Naive thymus-derived CD4-positive, alpha-beta T cell (primary cell): Measurements from ENCODE around the gene SLC31A1. TPM values are rescaled to one million over a fixed set of nuclear protein-coding genes. Genes with fewer than 3 reads are reported as not detected.

Experiments
- ATAC-seq: fragments of 150-1000 bp; cut with Tn5 transposase; 2 replicates; pipeline ENCODE4 v1.10.0; 2021; ENCODE audit warnings: mild to moderate bottlenecking, moderate library complexity
- CTCF ChIA-PET: fragments of 350-600 bp; sonication (Branson Sonifier 250); formaldehyde crosslinking; loops from one replicate; lab custom pipeline; 2021; ENCODE audit warnings: antibody characterized with exemption; lab: Charles Lee
- POLR2A ChIA-PET: fragments of 350-600 bp; sonication (Branson Sonifier 250); formaldehyde crosslinking; loops from one replicate; lab custom pipeline; 2021; ENCODE audit warnings: antibody characterized with exemption, inconsistent platforms; lab: Charles Lee
- DNase-seq, 9 donors: peaks; one replicate each; pipeline versions ENCODE4 v3.0.0 to v3.0.0-alpha.2; 2020 to 2022; ENCODE audit warnings: mixed read lengths in 1 of 9
- H3K27ac ChIP-seq: one replicate; pipeline ENCODE4 v1.7.0; 2013; ENCODE audit warnings: mild to moderate bottlenecking, low read depth, low read length, moderate library complexity
- H3K27me3 ChIP-seq, 2 donors: one replicate each; pipeline ENCODE4 v1.7.0; 2013; ENCODE audit warnings: low read length in 2 of 2, mild to moderate bottlenecking in 2 of 2, moderate library complexity in 2 of 2; ENCODE audit not compliant: control insufficient read depth in 2 of 2, insufficient read depth in 2 of 2
- H3K36me3 ChIP-seq, 3 experiments: 1 replicate in 2 of 3; 2 replicates in 1 of 3; pipeline ENCODE4 v1.7.0; 2013; ENCODE audit warnings: low read length in 3 of 3, mild to moderate bottlenecking in 3 of 3, moderate library complexity in 1 of 3; ENCODE audit not compliant: insufficient read depth in 3 of 3, control insufficient read depth in 2 of 3
- H3K4me1 ChIP-seq, 2 donors: one replicate each; pipeline ENCODE4 v1.7.0; 2013; ENCODE audit warnings: low read length in 2 of 2, mild to moderate bottlenecking in 2 of 2, moderate library complexity in 1 of 2; ENCODE audit not compliant: control insufficient read depth in 2 of 2, insufficient read depth in 2 of 2
- H3K4me3 ChIP-seq: 2 replicates; pipeline ENCODE4 v1.7.0; 2013; ENCODE audit warnings: mild to moderate bottlenecking, low read length
- H3K9me3 ChIP-seq, 3 experiments: 1 replicate in 2 of 3; 2 replicates in 1 of 3; pipeline ENCODE4 v1.7.0; 2013; ENCODE audit warnings: low read length in 3 of 3; ENCODE audit not compliant: control insufficient read depth in 2 of 3
- H3K27ac Mint-ChIP-seq, 9 donors: one replicate each; pipeline ENCODE4 v1.8.0; 2020 to 2022; ENCODE audit warnings: mixed read lengths in 9 of 9, mild to moderate bottlenecking in 8 of 9, moderate library complexity in 5 of 9, inconsistent platforms in 2 of 9
- H3K27me3 Mint-ChIP-seq, 5 donors: one replicate each; pipeline ENCODE4 v1.8.0; 2021 to 2022; ENCODE audit warnings: mixed read lengths in 5 of 5, mild to moderate bottlenecking in 1 of 5
- H3K36me3 Mint-ChIP-seq, 5 donors: one replicate each; pipeline ENCODE4 v1.8.0; 2020 to 2022; ENCODE audit warnings: mixed read lengths in 5 of 5, mild to moderate bottlenecking in 3 of 5, inconsistent platforms in 1 of 5
- H3K4me1 Mint-ChIP-seq, 7 donors: one replicate each; pipeline ENCODE4 v1.8.0; 2020 to 2022; ENCODE audit warnings: mixed read lengths in 7 of 7, mild to moderate bottlenecking in 3 of 7, inconsistent platforms in 1 of 7
- H3K4me3 Mint-ChIP-seq, 10 donors: one replicate each; pipeline ENCODE4 v1.8.0; 2020 to 2022; ENCODE audit warnings: mild to moderate bottlenecking in 10 of 10, mixed read lengths in 10 of 10, moderate library complexity in 6 of 10, inconsistent platforms in 2 of 10
- H3K9me3 Mint-ChIP-seq, 11 donors: one replicate each; pipeline ENCODE4 v1.8.0; 2020 to 2022; ENCODE audit warnings: mixed read lengths in 11 of 11, mild to moderate bottlenecking in 4 of 11, inconsistent platforms in 1 of 11, moderate library complexity in 1 of 11
- intact Hi-C, 2 donors: fragments of 100-400 bp; cut with micrococcal nuclease; formaldehyde crosslinking; loops; one replicate each; pipeline ENCODE4 v1.15.1; 2023
- polyA plus RNA-seq, 2 donors: library from polyadenylated mRNA; unstranded; fragments of 300-500 nt; fragmentation: Illumina TruSeq; gene quantifications; one replicate each; pipeline ENCODE4 v1.2.3, GENCODE V29; 2021
- total RNA-seq, 6 experiments: library from RNA in 5 of 6; stranded (reverse) in 5 of 6; gene quantifications; 1 replicate in 5 of 6; 2 replicates in 1 of 6; pipeline ENCODE4 v1.2.3 and lab custom pipeline; 2021 to 2026

SLC31A1 gene
- total and polyA plus RNA-seq, 7 experiments from 2014 or later: 3.0 to 10.4 (median 4.6) TPM

DNA sequence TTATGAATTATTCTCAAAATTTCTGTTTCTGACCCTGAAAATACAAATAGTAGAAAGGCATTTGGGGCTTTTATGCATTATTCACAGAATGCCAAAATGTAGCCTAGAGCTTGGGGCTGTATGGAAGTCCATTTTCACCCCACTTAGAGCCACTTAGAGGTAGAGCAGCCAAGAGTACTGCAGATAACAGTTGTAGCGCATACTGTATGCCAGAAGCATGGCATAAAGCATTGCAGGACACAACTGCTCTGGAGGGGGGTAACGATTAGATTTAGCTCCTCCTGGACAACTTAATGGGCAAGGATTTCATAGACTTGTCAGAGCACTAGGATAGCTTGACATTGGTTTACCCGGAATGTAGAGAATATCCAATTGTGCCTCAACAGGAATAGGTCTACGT lies 15.7 kb downstream of the SLC31A1 start:
- Histone ChIP-seq H3K4me1 (peaks cover 9 to 13% of the 10 kb centered on the region in 2 donors), H3K27ac (no peak overlapping the region), H3K9me3 (no peaks in the 10 kb centered on the region), H3K27me3 (no peaks in the 10 kb centered on the region), H3K36me3 (no peaks in the 10 kb centered on the region), H3K4me3 (no peak overlapping the region)
- H3K27ac Mint-ChIP-seq: no peak overlapping the region
- H3K27me3 Mint-ChIP-seq: no peaks in the 10 kb centered on the region
- H3K9me3 Mint-ChIP-seq: no peaks in the 10 kb centered on the region
- ChIA-PET POLR2A (no interaction called here), CTCF (interaction anchor here (0.6 kb wide), 1 partner anchor 57 kb away, joined by 3 read pairs; no protein-coding TSS in a partner anchor)
- peaks cover 8 to 32% (median 18%) of the 10 kb centered on the region in 7 donors for H3K4me1 Mint-ChIP-seq
- DNase-seq (no peak), ATAC-seq (no peak)
- intact Hi-C loops: no loop called here
- H3K4me3 Mint-ChIP-seq: no peak overlapping the region
- peaks cover 0 to 10% (median 1%) of the 10 kb centered on the region in 5 donors for H3K36me3 Mint-ChIP-seq

DNA sequence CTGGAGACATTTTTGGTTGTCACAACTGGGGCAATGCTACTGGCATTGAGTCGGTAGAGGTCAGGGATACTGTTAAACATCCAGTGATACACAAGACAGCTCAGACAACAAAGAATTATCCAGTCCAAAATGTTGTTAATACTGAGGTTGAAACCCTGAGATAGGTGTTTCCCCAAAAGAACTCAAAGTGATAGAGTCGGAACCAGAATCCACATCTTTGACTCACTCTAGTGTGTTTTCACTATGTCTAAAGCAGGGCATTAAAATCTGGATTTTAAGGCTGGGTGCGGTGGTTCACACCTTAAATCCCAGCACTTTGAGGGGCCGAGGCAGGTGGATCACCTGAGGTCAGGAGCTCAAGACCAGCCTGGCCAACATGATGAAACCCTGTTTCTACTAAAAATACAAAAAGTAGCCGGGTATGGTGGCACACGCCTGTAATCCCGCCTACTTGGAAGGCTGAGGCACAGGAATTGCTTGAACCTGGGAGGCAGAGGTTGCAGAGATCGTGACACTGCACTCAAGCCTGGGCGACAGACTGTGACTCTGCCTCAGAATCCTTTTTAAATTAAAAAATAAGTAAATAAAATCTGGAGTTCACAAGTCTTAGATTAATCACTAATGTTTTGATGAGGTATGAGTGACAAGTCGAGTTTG lies 17.0 kb downstream of the SLC31A1 start:
- no peaks in the 10 kb centered on the region for H3K27me3 ChIP-seq
- CTCF ChIA-PET: no interaction called here
- intact Hi-C loops: no loop called here
- H3K27ac ChIP-seq: no peak overlapping the region
- no peaks in the 10 kb centered on the region for H3K9me3 ChIP-seq
- H3K9me3 Mint-ChIP-seq: no peaks in the 10 kb centered on the region
- H3K4me1 ChIP-seq: peaks cover 2 to 4% of the 10 kb centered on the region in 2 donors
- POLR2A ChIA-PET: no interaction called here
- peaks cover 2 to 23% (median 6%) of the 10 kb centered on the region in 7 donors for H3K4me1 Mint-ChIP-seq
- no peaks in the 10 kb centered on the region for H3K27me3 Mint-ChIP-seq
- no peaks in the 10 kb centered on the region for H3K36me3 ChIP-seq
- ATAC-seq (no peak), DNase-seq (no peak)
- H3K36me3 Mint-ChIP-seq: peaks cover 0 to 17% (median 1%) of the 10 kb centered on the region in 5 donors
- no peak overlapping the region for H3K4me3 ChIP-seq
- no peak overlapping the region for H3K27ac Mint-ChIP-seq
- no peak overlapping the region for H3K4me3 Mint-ChIP-seq

DNA sequence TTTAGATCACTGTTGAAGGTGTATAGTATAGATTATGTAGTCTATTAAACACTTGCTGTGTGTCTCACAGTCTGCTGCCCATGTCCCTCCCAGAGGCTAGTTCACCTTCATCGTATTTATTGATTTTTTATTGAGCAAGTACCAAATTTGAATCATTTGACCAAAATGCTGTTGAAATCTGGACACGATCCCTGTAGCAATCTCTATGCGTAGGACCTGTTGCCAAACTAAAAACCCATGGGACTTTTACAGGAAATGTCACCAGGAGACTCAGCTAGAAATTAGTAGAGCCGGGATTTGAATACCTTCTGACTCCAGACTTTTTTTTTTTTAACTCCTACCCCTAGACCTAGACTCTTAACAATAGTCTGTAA lies 17.5 kb downstream of the SLC31A1 start:
- Mint-ChIP-seq H3K27ac (no peak overlapping the region), H3K27me3 (no peaks in the 10 kb centered on the region), H3K36me3 (peaks cover 0 to 17% (median under 1%) of the 10 kb centered on the region in 5 donors), H3K4me1 (peaks cover 0 to 18% (median 2%) of the 10 kb centered on the region in 7 donors), H3K9me3 (no peaks in the 10 kb centered on the region), H3K4me3 (no peak overlapping the region)
- intact Hi-C loops: no loop called here
- ChIA-PET CTCF (no interaction called here), POLR2A (no interaction called here)
- ATAC-seq (no peak), DNase-seq (no peak)
- Histone ChIP-seq H3K27me3 (no peaks in the 10 kb centered on the region), H3K36me3 (no peaks in the 10 kb centered on the region), H3K27ac (no peak overlapping the region), H3K4me3 (no peak overlapping the region), H3K4me1 (no peaks in the 10 kb centered on the region), H3K9me3 (no peaks in the 10 kb centered on the region)

DNA sequence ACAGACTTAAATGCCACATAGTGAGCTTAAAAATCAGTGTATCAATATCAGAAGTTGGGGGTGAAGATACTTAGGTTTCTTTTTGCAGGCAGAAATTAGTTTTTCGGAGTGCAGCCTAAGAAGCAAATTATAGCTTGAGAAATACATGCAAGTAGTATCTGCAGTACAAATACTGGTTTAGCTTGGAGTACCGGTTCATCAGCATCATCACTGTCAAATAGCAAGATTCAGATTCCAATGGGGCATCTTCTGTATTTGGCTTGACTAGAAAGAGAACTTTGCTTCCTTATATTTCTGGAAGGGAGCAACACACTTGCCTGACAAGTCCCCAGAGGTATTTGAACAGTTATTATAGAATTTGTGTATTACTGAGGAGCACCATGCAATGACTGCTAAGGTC lies 19.8 kb downstream of the SLC31A1 start:
- Mint-ChIP-seq H3K27ac (no peak overlapping the region), H3K27me3 (no peaks in the 10 kb centered on the region), H3K4me3 (no peak overlapping the region), H3K9me3 (no peaks in the 10 kb centered on the region), H3K4me1 (peaks cover 0 to 16% (median 0%) of the 10 kb centered on the region in 7 donors), H3K36me3 (peaks cover 0 to 12% (median 0%) of the 10 kb centered on the region in 5 donors)
- ChIA-PET POLR2A (interaction anchor here (0.7 kb wide), 1 partner anchor 630 kb away, joined by 3 read pairs; no protein-coding TSS in a partner anchor), CTCF (interaction anchor here (0.7 kb wide), 1 partner anchor 13 kb away, joined by 3 read pairs; no protein-coding TSS in a partner anchor)
- Histone ChIP-seq H3K4me1 (no peaks in the 10 kb centered on the region), H3K4me3 (no peak overlapping the region), H3K36me3 (no peaks in the 10 kb centered on the region), H3K27ac (no peak overlapping the region), H3K9me3 (no peaks in the 10 kb centered on the region), H3K27me3 (no peaks in the 10 kb centered on the region)
- ATAC-seq (no peak), DNase-seq (no peak)
- intact Hi-C loops: no loop called here

DNA sequence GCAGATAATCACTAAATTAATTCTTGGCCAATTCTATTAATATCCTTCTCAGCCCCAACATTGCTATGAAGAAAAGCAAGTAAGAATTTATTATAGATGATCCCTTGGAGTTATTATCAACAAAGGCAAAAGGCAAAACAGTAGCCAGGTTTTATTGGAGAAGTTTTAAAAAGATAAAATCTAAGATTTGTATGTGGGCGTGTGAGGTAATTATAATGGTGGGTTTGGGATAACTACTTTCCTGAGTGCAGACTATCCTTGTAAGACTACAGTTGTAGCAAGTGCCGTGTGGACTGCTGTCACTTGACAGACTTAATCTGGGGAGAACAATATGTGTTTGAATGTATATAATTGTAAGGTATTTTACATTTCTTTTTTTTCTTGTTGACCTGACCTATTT lies 23.2 kb downstream of the SLC31A1 start:
- H3K27ac ChIP-seq: no peak overlapping the region
- intact Hi-C loops: no loop called here
- no peaks in the 10 kb centered on the region for H3K27me3 ChIP-seq
- Mint-ChIP-seq H3K27me3 (no peaks in the 10 kb centered on the region), H3K9me3 (peaks cover 0 to 11% (median 0%) of the 10 kb centered on the region in 11 donors), H3K4me3 (no peak overlapping the region), H3K27ac (no peak overlapping the region), H3K4me1 (peaks cover 0 to 6% (median 0%) of the 10 kb centered on the region in 7 donors), H3K36me3 (peaks cover 0 to 15% (median 4%) of the 10 kb centered on the region in 5 donors)
- DNase-seq (no peak), ATAC-seq (no peak)
- no peaks in the 10 kb centered on the region for H3K4me1 ChIP-seq
- no peaks in the 10 kb centered on the region for H3K9me3 ChIP-seq
- POLR2A ChIA-PET: no interaction called here
- H3K4me3 ChIP-seq: no peak overlapping the region
- no peaks in the 10 kb centered on the region for H3K36me3 ChIP-seq
- CTCF ChIA-PET: no interaction called here

DNA sequence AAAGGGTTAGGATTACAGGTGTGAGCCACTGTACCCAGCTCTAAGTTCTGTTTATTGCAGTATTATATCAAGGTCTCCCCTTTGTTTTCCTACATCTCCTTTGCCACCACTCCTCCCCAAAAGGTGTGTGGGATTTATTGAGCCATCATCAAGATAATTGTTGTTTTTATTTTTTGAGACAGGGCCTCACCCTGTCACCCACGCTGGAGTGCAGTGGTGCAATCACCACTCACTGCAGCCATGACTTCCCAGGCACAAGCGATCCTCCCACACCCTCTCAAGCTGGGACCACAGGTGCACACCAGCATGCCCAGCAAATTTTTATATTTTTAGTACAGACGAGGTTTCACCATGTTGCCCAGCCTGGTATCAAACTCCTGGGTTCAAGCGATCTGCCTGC lies 24.6 kb downstream of the SLC31A1 start:
- no peaks in the 10 kb centered on the region for H3K27me3 ChIP-seq
- no peaks in the 10 kb centered on the region for H3K27me3 Mint-ChIP-seq
- peaks cover 0 to 3% (median 0%) of the 10 kb centered on the region in 7 donors for H3K4me1 Mint-ChIP-seq
- H3K36me3 Mint-ChIP-seq: peaks cover 0 to 15% (median 7%) of the 10 kb centered on the region in 5 donors
- no peak overlapping the region for H3K4me3 ChIP-seq
- H3K4me3 Mint-ChIP-seq: no peak overlapping the region
- H3K36me3 ChIP-seq: no peaks in the 10 kb centered on the region
- H3K9me3 ChIP-seq: no peaks in the 10 kb centered on the region
- ChIA-PET CTCF (no interaction called here), POLR2A (no interaction called here)
- H3K27ac ChIP-seq: no peak overlapping the region
- no peak overlapping the region for H3K27ac Mint-ChIP-seq
- peaks cover 0 to 15% (median 2%) of the 10 kb centered on the region in 11 donors for H3K9me3 Mint-ChIP-seq
- DNase-seq (no peak), ATAC-seq (no peak)
- H3K4me1 ChIP-seq: no peaks in the 10 kb centered on the region
- intact Hi-C loops: no loop called here

DNA sequence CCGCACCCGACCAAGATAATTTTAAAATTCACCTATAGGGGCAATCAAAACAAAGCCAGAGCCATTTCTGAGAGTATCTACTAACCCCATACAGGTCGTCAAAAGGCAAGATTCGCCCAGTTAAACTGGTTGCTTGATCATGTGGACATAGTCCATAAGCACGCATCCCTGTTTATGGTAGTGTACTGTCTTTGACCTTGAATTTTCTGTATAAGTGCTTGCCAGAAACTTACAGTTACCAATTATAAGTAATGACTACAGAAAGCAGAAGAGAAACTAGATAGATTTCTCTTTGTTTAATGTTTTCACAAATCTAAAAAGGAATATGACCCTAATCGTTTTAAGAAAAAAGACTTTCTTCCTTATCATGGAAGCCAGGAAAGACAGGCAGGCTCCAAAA lies 25.6 kb downstream of the SLC31A1 start:
- POLR2A ChIA-PET: no interaction called here
- no peak overlapping the region for H3K27ac Mint-ChIP-seq
- peaks cover 0 to 15% (median 2%) of the 10 kb centered on the region in 11 donors for H3K9me3 Mint-ChIP-seq
- Histone ChIP-seq H3K36me3 (no peaks in the 10 kb centered on the region), H3K27me3 (no peaks in the 10 kb centered on the region), H3K4me1 (no peaks in the 10 kb centered on the region), H3K4me3 (no peak overlapping the region), H3K27ac (no peak overlapping the region), H3K9me3 (no peaks in the 10 kb centered on the region)
- ATAC-seq (no peak), DNase-seq (no peak)
- intact Hi-C loops: no loop called here
- CTCF ChIA-PET: no interaction called here
- peaks cover 0 to 3% (median 0%) of the 10 kb centered on the region in 7 donors for H3K4me1 Mint-ChIP-seq
- H3K27me3 Mint-ChIP-seq: no peaks in the 10 kb centered on the region
- H3K4me3 Mint-ChIP-seq: no peak overlapping the region
- H3K36me3 Mint-ChIP-seq: peaks cover 0 to 15% (median 11%) of the 10 kb centered on the region in 5 donors
